K562 (cell line): Measurements from ENCODE around the gene TP53TG5. TPM values are rescaled to one million over a fixed set of nuclear protein-coding genes. Genes with fewer than 3 reads are reported as not detected.

Experiments used
- CREBBP ChIP-seq: IDR thresholded peaks from one replicate; pipeline ENCODE4 v1.6.1; 2012; ENCODE audit warnings: low read depth, mild to moderate bottlenecking, control low read depth, inconsistent platforms, low read length
- EWSR1 ChIP-seq: fragments of 450-650 bp; IDR thresholded peaks from 2 replicates; pipeline ENCODE4 v1.6.1; 2018; ENCODE audit warnings: borderline replicate concordance, mild to moderate bottlenecking, low read depth, moderate library complexity; ENCODE audit not compliant: partially characterized antibody
- HDAC3 ChIP-seq: fragments of 450-650 bp; IDR thresholded peaks from 2 replicates; pipeline ENCODE4 v1.6.1; 2018; ENCODE audit warnings: borderline replicate concordance, mild to moderate bottlenecking, moderate library complexity; ENCODE audit not compliant: partially characterized antibody
- HES1 ChIP-seq: fragments of 450-650 bp; IDR thresholded peaks from 2 replicates; pipeline ENCODE4 v1.6.1; 2016; ENCODE audit warnings: low read depth, mild to moderate bottlenecking, moderate library complexity
- MCM2 ChIP-seq: fragments of 450-650 bp; IDR thresholded peaks from 2 replicates; pipeline ENCODE4 v1.6.1; 2017; ENCODE audit warnings: low read depth, mild to moderate bottlenecking
- SAFB2 ChIP-seq: fragments of 200-400 bp; formaldehyde crosslinking; IDR thresholded peaks from 2 replicates; pipeline ENCODE4 v1.6.1; 2018; ENCODE audit warnings: borderline replicate concordance, low read length, low read depth, moderate library complexity; ENCODE audit not compliant: severe bottlenecking
- XRCC4 ChIP-seq: IDR thresholded peaks from one replicate; pipeline ENCODE4 v1.6.1; 2011; ENCODE audit not compliant: insufficient read depth, insufficient read length; ENCODE audit errors: extremely low read depth
- ZBTB7A ChIP-seq: IDR thresholded peaks from 2 replicates; pipeline ENCODE4 v1.6.1; 2011; ENCODE audit warnings: low read depth, mild to moderate bottlenecking, low read length, moderate library complexity, borderline replicate concordance; ENCODE audit not compliant: control insufficient read depth
- ZNF146 ChIP-seq: IDR thresholded peaks from one replicate; pipeline ENCODE4 v1.6.1; 2018; ENCODE audit warnings: missing compliant biosample characterization; ENCODE audit not compliant: unreplicated experiment
- ZNF431 ChIP-seq: sonication (generic); formaldehyde crosslinking; IDR thresholded peaks from 2 replicates; pipeline ENCODE4 v1.8.0; 2022; ENCODE audit warnings: mild to moderate bottlenecking, missing genetic modification reagents
- ZNF707 ChIP-seq: fragments of 250-450 bp; sonication (Bioruptor Pico); conservative IDR thresholded peaks from 2 replicates; pipeline ENCODE4 v1.8.0; 2022; ENCODE audit warnings: inconsistent platforms, mild to moderate bottlenecking, moderate library complexity
- polyA plus RNA-seq, 8 experiments: library from polyadenylated mRNA; depleted of rRNA in 4 of 8; stranded (reverse) in 5 of 8; unstranded in 3 of 8; fragments of >200 nt; fragmentation: Nextera tagmentation in 2 of 8; fragmentation: Illumina TruSeq in 1 of 8; extraction: Ambion mirVana in 2 of 8; extraction: Trizol in 1 of 8; gene quantifications; 2 replicates each; pipeline versions ENCODE4 v1.2.1 to v1.2.3, GENCODE V29; 2011 to 2014; ENCODE audit warnings: inconsistent platforms in 1 of 8, missing spikeins in 1 of 8
- total RNA-seq, 7 experiments: library from RNA; depleted of rRNA in 6 of 7; stranded (reverse); fragments of >200 nt in 6 of 7; fragmentation: Illumina TruSeq in 2 of 7; extraction: Trizol in 2 of 7; gene quantifications; 2 replicates each; pipeline versions ENCODE4 v1.2.1 to v1.2.3, GENCODE V29; 2011 to 2021; ENCODE audit warnings: low replicate concordance in 1 of 7
- TF ChIP-seq, protein P1 (sequence below): fragments of 200-800 bp; sonication (Bioruptor generic); IDR thresholded peaks from 2 replicates; pipeline ENCODE4 v1.6.1; 2017; ENCODE audit warnings: missing genetic modification characterization, missing compliant biosample characterization
- TF ChIP-seq, protein P2 (sequence below): fragments of 450-650 bp; formaldehyde crosslinking; IDR thresholded peaks from 2 replicates; pipeline ENCODE4 v1.4.0; 2020; ENCODE audit warnings: mild to moderate bottlenecking, moderate library complexity
- TF ChIP-seq, protein P3 (sequence below), 2 experiments: fragments of 450-650 bp; IDR thresholded peaks; 2 replicates each; pipeline ENCODE4 v1.6.1; 2016; ENCODE audit warnings: mild to moderate bottlenecking in 2 of 2, borderline replicate concordance in 1 of 2, low read depth in 1 of 2, moderate library complexity in 1 of 2

TP53TG5 gene
- total and polyA plus RNA-seq, 9 of the 15 experiments (the other 6 are each of a cell fraction or from before 2014, with no cell fraction given), result 0.04 to 0.05 (median 0.04) TPM; not detected in 6

GRCh38 chr20:45337367-45338120 is 40.6 kb downstream of the TP53TG5 start (continued):
- TF ChIP-seq, protein P1, sequence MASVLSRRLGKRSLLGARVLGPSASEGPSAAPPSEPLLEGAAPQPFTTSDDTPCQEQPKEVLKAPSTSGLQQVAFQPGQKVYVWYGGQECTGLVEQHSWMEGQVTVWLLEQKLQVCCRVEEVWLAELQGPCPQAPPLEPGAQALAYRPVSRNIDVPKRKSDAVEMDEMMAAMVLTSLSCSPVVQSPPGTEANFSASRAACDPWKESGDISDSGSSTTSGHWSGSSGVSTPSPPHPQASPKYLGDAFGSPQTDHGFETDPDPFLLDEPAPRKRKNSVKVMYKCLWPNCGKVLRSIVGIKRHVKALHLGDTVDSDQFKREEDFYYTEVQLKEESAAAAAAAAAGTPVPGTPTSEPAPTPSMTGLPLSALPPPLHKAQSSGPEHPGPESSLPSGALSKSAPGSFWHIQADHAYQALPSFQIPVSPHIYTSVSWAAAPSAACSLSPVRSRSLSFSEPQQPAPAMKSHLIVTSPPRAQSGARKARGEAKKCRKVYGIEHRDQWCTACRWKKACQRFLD (CRISPR knock-in tag), result peak; percentile 61; the same call in 1 of the 2 replicates
- TF ChIP-seq HDAC3 (no peak), ZBTB7A (no peak), EWSR1 (no peak), HES1 (no peak), XRCC4 (no peak), ZNF707 (CRISPR knock-in tag) (no peak), MCM2 (no peak), ZNF146 (no peak), SAFB2 (no peak), CREBBP (no peak), ZNF431 (CRISPR knock-in tag) (no peak)
- TF ChIP-seq, protein P2, sequence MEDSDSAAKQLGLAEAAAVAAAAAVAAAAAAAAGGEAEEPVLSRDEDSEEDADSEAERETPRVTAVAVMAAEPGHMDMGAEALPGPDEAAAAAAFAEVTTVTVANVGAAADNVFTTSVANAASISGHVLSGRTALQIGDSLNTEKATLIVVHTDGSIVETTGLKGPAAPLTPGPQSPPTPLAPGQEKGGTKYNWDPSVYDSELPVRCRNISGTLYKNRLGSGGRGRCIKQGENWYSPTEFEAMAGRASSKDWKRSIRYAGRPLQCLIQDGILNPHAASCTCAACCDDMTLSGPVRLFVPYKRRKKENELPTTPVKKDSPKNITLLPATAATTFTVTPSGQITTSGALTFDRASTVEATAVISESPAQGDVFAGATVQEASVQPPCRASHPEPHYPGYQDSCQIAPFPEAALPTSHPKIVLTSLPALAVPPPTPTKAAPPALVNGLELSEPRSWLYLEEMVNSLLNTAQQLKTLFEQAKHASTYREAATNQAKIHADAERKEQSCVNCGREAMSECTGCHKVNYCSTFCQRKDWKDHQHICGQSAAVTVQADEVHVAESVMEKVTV, result no peak
- TF ChIP-seq, protein P3, sequence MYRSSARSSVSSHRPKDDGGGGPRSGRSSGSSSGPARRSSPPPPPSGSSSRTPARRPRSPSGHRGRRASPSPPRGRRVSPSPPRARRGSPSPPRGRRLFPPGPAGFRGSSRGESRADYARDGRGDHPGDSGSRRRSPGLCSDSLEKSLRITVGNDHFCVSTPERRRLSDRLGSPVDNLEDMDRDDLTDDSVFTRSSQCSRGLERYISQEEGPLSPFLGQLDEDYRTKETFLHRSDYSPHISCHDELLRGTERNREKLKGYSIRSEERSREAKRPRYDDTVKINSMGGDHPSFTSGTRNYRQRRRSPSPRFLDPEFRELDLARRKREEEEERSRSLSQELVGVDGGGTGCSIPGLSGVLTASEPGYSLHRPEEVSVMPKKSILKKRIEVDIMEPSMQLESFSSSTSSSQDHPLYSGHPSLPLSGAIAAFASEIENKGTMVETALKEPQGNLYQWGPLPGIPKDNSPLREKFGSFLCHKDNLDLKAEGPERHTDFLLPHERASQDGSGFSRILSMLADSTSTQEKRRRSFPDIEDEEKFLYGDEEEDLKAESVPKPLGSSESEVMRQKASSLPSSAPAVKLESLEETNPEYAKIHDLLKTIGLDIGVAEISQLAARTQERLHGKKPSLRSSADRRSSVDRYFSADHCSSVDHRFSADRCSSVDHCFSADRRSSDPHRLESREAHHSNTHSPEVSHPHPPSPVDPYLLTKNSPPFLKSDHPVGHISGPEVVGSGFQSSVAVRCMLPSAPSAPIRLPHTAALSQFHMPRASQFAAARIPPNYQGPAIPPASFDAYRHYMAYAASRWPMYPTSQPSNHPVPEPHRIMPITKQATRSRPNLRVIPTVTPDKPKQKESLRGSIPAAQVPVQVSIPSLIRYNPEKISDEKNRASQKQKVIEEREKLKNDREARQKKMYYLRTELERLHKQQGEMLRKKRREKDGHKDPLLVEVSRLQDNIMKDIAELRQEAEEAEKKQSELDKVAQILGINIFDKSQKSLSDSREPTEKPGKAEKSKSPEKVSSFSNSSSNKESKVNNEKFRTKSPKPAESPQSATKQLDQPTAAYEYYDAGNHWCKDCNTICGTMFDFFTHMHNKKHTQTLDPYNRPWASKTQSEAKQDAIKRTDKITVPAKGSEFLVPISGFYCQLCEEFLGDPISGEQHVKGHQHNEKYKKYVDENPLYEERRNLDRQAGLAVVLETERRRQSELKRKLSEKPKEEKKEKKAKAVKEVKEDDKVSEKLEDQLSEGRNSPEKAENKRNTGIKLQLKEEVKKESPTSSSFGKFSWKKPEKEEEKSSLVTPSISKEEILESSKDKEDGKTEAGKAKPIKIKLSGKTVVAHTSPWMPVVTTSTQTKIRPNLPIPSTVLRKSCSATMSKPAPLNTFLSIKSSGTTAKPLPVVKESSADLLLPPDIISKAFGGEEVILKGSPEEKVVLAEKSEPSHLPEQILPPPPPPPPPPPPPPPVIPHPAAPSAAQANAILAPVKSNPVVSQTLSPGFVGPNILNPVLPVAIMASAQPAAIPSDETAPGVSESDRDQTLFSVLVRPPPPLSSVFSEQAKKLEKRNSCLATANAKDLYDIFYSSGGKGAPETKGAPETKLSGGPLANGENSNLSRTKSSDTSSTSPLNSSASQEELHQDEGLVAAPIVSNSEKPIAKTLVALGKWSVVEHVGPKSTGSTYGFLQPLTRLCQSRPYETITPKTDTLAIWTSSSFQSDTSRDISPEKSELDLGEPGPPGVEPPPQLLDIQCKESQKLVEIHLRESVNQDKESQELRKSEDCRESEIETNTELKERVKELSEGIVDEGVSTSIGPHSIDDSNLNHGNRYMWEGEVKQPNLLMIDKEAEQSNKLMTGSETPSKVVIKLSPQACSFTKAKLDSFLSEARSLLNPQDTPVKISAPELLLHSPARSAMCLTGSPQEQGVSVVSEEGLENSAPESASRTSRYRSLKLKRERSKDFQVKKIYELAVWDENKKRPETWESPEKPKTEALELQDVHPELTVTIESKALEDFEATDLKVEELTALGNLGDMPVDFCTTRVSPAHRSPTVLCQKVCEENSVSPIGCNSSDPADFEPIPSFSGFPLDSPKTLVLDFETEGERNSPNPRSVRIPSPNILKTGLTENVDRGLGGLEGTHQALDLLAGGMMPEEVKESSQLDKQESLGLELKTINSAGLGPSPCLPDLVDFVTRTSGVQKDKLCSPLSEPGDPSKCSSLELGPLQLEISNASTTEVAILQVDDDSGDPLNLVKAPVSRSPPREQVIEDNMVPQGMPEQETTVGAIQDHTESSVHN (IDR thresholded peaks at IDR 0.05; ENCODE audit: borderline replicate concordance in 1 of 2, low read depth in 1 of 2), result no peak
